Amygdala (tissue), 56 donors: ENCODE results near the gene COG5.

Source experiments
- DNase-seq, 56 donors: peaks; one replicate each; lab custom pipeline; 2025; lab: John Stamatoyannopoulos, UW

The COG5 gene

GRCh38 chr7:107207459-107207858 lies 356.3 kb downstream of the COG5 start:
- peak in 1 of 56 donors; percentile 10 for DNase-seq

DNA sequence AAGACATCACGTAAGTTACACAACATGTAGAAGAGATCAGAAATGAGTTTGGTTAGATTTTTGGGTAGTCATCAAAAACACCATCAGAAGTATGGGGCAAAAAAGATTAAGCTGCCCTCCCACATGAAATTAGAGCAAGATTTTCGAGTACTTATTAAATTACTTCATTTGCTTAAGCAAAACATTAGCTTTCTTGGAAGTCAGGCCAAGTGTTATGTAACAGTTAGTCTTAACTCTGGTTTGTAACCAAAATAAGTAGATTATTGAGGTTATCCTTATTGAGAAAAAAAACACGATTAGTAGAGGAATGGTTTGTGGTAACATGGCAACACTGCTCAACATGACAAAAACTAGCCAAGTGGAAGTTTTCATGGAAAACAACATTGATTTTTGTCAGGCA lies 357.0 kb downstream of the COG5 start:
- DNase-seq: no peak

- no peak for DNase-seq
These were observed 357.6 kb downstream of the COG5 start for GRCh38 chr7:107206136-107206535.

GRCh38 chr7:107203607-107204006 lies 360.1 kb downstream of the COG5 start:
- DNase-seq: no peak

GRCh38 chr7:107201795-107202450 lies 361.8 kb downstream of the COG5 start:
- peak in 15 of 56 donors; percentile 4 to 50 (median 19) for DNase-seq

DNA sequence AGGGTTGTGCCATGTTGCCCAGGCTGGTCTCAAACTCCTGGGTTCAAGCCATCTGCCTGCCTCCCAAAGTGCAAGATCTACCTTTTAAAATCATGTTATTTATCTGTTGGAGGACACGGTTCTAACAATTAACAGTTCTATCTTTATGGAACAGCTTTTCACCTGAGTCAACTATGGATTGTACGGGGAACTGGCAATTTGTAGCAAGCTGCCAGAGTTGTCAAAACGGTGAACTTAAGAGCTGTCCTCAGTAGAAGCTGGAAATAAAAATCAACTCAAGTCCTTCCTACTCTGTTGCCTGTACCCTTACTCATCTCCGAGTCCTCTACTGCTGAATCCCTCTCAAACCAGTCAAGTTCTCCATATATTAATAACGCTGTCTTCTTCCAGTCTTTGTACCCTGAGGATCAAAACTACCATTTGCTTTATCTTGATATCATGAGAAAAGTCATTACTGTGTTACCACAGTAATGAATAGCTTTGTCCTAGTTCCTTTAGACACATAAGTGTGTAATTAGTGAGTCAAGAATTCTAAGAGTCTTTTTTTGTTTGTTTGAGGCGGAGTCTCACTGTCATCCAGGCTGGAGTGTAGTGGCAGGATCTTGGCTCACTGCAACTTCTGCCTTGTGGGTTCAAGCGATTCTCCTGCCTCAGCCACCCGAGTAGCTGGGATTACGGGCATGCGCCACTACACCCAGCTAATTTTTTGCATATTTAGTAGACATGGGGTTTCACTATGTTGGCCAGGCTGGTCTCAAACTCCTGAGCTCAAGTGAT lies 366.7 kb downstream of the COG5 start:
- no peak for DNase-seq

- DNase-seq: no peak
These were observed 369.7 kb downstream of the COG5 start for GRCh38 chr7:107194052-107194451.

- DNase-seq: no peak
These were observed 373.6 kb downstream of the COG5 start for GRCh38 chr7:107190090-107190489.

DNA sequence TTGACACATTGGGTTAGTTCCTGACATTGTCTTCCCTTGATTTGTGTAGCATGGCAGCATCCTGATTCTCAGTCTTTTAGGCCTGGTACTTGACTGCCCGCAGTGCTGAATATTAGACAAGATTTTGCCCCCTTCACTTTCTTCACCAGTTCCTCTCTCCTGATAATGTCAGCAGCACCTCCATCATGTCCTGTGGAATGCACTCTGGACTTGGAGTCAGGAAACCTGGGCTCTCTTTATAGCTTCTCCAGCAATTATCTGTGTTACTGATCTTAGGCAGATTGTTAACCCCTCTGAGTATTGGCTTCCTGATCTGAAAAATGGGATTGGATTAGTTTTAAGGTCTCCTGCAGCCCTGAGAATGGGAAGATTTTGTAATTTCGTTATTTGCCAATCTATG lies 375.9 kb downstream of the COG5 start:
- no peak for DNase-seq

DNA sequence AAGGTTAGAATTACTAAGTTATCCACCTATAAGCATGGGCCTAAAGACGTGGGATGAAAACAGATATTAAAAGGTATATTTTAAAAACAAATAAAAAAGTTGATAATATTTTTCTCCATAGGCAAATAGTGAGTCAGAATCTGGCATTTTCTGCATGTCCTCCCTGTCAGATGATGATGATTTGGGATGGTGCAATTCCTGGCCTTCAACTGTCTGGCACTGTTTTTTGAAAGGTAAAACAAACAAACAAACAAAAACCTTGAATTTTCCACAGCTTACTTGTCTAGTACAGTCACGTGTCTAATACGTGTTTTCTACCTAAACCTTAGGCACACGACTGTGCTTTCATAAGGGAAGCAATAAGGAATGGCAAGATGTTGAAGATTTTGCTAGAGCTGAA lies 377.5 kb downstream of the COG5 start:
- no peak for DNase-seq

GRCh38 chr7:107185716-107186115 lies 378.0 kb downstream of the COG5 start:
- DNase-seq: no peak

DNA sequence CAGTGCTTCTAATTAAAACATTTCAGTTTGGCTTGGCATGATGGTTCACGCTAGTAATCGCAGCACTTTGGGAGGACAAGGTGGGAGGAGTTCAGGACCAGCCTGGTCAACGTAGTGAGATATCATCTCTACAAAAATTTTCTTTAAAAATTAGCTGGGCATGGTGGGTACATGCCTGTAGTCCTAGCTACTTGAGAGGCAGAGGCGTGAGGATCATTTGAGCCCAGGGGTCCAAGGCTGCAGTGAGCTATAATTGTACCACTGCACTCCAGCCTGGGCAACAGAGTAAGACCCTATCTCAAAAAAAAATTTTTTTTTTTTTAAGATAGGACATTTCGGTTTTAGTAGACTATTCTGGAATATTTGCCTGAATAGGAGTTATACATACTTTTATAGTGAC lies 382.5 kb downstream of the COG5 start:
- DNase-seq: no peak

DNA sequence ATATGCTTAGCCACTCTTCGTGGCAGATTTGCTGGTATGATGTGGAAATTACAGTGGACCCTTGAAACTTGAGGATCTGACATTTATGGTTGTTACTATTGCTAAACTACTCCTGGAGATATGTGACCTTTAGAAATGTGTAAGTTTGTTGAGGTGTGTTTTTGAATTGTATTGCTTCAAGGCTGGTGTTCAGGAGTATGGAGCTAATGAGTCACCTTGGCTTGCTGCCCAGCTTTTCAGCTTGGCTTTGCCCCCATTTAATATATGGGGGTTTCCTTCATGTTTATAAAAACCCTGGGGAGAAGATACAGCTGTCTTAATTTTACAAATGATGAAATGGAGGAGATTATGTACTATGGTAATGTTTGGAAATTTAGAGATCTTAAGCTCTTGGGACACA lies 383.3 kb downstream of the COG5 start:
- DNase-seq: peak in 2 of 56 donors; percentile 5 to 16

GRCh38 chr7:107179326-107180164 lies 384.2 kb downstream of the COG5 start:
- no peak for DNase-seq

GRCh38 chr7:107173691-107174406 lies 389.9 kb downstream of the COG5 start:
- DNase-seq: no peak

DNA sequence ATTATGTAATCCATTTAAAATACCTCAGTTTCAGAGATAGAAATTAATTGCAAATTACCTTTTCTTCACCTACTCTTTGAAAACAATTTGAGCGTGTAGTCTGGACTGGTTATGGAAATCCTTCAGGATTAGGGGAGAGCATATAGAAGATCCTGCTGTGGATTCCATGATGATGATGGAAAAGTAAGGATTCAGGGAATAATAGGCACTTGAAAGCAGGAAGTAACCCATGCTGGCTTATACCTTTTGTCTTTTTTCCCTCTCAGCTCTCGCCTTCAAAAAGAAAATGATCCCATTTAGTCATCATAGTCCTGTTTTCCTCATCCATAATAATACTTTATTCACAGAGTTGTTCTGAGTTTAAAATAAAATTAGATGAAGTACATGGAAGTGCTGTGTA lies 390.5 kb downstream of the COG5 start:
- DNase-seq: no peak

DNA sequence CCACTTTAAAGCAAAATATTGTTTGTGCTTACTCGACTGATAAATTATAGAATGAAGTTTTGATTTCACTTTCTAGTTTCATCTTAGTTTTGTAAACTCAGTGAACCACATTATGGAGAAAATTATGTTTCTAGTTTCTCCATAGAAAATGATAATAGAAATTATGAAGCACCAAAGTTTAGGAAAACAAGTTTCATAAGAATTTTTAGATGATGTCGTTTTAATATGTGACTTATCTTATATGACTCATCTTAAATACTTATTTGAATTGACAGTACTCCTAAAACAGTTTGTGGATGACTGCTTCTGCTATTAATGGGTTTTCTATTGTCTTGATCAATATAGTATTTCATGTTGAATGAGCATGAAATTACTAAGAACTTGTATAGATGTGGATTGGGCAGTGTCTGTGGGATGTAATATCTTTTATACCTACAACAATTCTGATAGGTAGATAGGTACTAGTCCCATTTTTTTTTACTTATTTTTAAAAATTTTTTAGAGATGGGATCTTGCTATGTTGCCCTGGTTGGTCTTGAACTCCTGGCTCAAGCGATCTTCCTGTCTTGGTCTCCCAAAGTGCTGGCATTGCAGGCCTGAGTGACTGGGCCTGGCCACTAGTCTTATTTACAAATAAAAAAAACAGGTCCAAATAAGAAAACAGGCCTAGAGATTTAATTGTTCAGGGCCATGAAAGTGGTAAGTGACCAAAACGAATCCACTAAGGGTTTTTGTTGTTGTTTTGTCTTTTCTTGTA lies 391.3 kb downstream of the COG5 start:
- DNase-seq: no peak

DNA sequence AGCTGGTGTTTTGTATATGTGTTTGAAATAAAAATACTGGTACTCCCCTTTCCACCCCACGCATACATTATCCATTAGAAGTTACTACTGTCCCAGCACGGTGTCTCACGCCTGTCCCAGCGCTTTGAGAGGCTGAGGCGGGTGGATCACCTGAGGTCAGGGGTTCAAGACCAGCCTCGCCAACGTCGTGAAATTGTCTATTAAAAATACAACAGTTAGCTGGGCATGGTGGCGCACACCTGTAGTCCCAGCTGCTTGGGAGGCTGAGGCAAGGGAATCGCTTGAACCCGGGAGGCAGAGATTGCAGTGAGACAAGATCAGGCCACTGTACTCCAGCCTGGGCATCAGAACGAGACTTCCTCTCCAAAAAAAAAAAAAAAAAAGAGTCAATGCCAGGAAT lies 392.2 kb downstream of the COG5 start:
- no peak for DNase-seq

- no peak for DNase-seq
These were observed 393.4 kb downstream of the COG5 start for GRCh38 chr7:107170051-107170915.
